HG02938 (cell line): Measurements from ENCODE around the gene HRH1.
"Not testable (repeated sequence)": the region's sequence is repeated elsewhere in the genome, so short reads cannot be mapped to it uniquely, and the experiment has no call there.

Experiments used
- ATAC-seq: cut with Tn5 transposase; IDR thresholded peaks from one replicate; pipeline ENCODE4 v1.9.1; 2021; ENCODE audit warnings: mild to moderate bottlenecking, moderate library complexity; ENCODE audit not compliant: unreplicated experiment

The HRH1 gene, protein sequence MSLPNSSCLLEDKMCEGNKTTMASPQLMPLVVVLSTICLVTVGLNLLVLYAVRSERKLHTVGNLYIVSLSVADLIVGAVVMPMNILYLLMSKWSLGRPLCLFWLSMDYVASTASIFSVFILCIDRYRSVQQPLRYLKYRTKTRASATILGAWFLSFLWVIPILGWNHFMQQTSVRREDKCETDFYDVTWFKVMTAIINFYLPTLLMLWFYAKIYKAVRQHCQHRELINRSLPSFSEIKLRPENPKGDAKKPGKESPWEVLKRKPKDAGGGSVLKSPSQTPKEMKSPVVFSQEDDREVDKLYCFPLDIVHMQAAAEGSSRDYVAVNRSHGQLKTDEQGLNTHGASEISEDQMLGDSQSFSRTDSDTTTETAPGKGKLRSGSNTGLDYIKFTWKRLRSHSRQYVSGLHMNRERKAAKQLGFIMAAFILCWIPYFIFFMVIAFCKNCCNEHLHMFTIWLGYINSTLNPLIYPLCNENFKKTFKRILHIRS

DNA sequence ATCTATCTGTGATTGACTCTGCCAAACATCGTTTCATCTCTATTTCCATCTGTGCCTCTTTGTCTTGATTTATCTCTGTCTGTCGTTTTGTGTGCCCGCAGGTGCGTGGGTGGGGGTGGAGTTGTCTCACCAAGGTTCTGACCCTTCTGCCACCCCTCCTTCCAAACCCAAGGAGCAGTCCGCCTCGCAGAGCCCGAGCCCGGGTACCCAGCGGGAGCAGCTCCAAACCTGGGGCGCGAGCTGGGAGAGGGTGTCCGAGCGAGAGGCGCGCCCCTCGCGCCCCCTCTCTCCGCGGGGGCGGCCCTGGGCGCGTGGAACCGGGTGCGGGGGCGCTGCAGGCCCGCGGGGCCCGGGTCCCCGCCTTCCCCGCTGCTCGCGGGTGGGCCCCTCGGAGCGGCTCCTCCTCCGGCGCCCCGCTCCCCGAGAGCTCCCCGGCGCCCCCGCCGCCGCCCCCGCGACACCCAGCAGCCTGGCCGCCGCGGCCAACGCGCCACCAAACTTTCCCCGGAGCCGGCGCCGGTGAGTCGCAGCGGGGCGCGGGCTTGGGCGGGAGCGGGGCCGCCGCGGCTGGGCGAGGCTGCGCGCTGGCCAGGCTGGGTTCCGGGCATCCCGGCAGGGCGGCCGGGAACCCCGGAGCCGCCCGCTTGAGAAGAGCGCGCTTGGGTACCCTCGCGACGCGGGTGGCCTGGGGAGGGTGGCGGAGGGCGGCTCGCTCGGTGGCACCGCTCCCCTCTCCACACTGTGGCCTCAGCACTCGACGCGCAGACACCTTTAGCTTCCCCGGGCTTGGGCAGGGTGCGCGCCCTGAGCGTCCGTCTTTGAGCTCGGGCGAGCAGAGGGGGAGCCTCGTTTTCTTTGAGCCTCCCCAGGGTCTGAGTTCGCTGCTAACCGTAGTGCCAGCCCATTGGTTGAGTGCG lies at the start of gene HRH1:
HRH1 (plus strand) TSS at position 458 of the 917 bp plus-strand sequence. CDS start 104,545 bp downstream, outside the sequence.
- ATAC-seq, result no peak

DNA sequence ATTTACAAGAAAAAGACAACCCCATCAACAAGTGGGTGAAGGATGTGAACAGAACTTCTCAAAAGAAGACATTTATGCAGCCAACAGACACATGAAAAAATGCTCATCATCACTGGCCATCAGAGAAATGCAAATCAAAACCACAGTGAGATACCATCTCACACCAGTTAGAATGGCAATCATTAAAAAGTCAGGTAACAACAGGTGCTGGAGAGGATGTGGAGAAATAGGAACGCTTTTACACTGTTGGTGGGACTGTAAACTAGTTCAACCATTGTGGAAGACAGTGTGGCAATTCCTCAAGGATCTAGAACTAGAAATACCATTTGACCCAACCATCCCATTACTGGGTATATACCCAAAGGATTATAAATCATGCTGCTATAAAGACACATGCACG lies 41.0 kb upstream of the HRH1 start:
- ATAC-seq, result not testable (repeated sequence)

DNA sequence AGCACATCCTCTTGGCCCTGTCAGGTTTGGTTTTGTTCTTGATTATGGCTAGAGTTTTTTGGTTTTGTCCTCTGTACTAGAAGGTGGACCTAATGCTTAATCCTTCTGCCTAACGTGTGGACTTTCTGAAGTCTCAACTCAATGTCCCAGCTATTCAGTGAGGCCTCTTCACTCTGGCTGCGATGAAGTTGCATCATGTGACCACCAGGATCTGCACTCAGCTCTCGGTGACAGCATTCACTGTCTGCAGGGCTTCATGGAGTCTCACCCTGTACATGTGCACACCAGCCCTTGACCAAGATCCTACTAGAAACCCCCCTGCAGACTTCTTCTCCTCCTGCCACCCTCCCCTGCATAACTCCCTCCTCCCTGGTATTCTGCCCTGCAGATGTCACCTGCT lies 38.7 kb upstream of the HRH1 start:
- no peak for ATAC-seq

DNA sequence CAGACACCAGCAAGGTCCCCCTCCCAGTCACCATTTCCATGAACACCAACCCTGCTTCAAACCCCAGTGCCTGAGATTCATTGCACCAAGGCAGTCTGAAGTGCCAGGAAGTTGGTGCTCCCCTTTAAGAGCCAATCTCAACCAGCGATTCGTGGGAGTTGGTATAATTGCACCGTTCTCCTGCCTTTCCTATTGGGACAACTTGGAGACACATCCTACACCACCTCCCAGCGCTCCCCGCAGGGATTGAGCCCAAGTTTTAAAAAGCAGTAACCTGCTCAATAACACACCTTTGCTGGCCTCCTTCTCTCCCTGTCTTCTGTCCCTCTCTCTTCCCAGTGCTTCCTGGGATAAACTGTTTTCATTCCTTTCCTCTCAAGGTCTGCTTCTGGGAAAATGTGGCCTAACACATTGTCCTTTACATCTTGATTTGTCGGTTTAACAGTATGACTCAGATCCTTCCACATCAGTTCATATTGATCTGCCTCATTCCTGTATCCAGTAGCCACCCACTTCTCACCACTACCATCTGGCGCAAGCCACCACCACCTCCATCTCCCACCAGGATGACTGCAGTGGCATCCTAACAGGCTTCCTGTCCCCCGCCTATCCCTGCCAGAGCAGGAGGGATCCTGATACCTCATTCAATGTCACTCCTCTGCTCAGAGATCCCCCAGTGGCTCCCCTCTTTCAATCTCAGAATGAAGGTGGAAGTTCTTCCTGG lies 37.8 kb upstream of the HRH1 start:
- ATAC-seq, result no peak

DNA sequence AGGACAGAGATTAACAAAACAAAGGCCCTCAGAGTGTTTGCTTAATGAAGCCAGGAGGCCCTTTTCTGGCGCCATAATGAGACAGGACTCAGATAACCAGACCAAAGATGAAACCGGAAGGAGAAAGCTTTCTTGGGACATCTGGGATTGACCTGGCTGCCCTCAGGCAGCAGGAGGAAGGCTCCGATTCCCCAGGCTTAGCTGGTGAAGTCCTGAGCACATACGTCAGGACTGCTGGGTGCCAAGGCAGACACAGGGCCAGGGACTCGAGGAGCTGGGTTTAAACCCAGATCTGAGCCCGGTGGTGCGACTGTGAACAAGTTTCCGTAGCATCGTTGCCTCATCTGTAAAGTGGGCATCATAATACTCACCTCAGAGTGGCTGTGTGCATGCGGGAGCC lies 36.7 kb upstream of the HRH1 start:
- ATAC-seq, result no peak

DNA sequence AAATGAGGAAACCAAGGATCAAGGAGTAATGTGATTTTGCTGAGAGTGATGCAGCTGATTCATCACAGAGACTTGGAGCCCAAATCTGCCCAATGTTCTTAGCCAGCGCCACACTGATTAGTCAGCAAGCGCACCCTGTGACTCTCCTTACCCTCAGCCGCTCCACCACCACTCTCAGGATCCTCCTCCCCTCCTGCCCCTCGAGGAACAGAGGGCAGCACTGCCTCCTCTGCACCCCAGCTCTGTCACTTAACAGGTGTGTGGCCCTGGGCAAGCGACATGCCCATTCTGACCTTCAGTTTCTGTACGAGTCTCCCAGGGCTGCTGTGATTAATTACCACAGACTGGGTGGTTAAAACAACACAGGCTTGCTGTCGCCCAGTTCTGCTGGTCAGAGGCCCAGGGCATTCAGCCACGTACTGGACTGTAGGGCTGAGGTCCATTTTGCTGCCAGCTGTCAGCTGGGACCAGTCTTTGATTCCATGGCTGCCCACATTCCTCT lies 36.1 kb upstream of the HRH1 start:
- no peak for ATAC-seq

DNA sequence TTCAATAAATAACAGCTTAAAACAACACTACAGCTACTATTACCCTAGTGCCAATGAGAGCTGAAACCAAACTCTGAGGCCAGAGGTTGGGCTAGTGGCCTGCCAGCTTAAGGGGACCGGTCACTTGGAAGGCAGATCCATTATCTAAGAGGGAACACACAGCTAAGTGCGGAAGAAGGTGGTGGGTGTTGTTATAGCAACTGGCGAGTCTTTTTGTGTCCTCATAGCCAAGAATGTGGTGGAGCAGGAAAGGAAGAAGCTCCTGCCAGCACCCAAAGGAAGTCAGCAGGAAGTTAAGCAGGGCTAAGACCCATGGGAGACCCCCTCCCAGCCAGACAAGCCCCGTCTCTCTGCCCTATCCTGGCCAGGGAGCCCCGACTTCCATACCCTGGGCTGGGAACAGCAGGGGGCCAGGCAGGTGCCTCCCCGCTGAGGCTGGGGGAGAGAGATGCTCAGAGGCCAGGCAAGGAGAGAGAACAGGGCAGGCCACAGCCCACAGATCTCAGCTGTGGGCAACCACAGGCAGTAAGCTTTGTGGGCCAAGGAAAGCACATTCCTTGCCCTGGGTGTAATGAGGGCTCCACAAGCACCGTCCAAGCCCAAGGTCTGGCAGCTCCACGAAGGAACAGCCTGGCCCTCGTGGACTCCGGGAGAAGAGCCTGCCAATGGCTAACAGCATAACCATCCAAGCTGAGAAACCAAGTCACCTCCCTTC lies 34.0 kb upstream of the HRH1 start:
- ATAC-seq, result no peak

DNA sequence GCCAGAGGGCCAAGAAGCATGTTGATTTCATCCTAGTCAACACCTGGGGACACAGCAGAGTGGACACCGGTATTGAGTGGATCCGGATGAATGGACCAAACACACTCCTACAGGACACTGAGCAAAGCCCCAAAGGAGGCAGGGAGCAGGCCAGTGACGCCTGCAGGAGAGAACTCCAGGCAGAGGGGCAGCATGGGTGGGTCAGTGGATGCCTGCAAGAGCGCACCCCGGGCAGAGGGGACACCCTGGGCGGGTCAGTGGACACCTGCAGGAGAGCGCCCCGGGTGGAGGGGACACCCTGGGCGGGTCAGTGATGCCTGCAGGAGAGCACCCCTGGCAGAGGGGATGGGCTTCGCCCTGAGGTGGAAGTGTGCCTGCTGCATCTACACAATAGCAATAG lies 27.6 kb upstream of the HRH1 start:
- no peak for ATAC-seq

DNA sequence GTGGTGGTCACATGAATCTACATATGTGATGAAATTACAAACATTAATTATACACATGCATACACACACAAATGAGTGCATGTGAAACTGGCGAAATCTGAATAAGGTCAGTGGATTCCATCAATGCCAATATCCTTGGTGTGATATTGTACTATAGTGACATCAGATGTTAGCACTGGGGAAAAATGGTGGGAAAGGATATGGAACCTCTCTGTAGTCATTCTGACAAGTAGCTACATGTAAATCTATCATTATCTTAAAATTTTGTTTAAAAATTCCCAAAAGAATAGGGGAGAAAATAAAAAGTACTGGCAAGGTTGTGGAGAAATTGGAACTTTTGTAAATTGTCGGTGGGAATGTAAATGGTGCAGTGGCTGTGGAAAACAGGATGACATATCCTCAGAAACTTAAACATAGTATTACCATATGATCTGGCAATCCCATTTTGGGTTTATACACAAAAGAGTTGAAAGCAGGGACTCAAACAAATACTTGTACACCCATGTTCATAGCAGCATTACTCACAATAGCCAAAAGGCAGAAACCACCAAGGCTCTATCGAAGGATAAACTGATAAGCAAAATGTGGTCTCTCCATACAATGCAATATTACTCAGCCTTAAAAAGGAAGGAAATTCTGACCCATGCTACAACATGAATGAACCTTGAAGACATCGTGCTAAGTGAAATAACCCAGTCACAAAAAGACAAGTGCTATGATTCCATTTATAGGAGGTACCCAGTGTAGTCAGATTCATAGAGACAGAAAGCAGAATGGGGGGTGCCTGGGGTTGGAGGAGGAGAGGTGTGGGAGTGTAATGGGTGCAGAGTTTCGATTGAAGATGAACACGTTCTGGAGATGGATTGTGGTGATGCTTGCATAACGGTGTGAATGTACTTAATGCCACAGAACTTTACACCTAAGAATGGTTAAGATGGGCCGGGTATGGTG lies 25.3 kb upstream of the HRH1 start:
- no peak for ATAC-seq

DNA sequence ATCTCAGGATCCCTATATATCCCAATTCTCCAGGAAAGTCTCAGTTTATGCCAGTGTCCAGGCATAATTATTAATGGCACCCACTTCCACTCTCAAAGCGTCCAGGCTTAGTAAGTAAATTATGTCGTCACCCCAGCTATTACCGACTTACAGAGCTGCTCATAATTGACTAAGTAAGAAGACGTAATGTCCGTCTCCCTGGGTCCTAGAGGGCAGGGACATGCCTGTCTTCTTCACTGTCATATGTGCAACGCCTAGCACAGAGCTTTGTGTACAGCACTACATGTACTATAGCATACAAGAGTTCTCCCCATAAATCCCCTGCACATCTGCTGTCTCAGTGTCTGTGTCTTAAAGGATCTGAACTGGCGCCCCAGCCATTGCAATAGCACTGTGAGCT lies 23.9 kb upstream of the HRH1 start:
- ATAC-seq, result no peak

DNA sequence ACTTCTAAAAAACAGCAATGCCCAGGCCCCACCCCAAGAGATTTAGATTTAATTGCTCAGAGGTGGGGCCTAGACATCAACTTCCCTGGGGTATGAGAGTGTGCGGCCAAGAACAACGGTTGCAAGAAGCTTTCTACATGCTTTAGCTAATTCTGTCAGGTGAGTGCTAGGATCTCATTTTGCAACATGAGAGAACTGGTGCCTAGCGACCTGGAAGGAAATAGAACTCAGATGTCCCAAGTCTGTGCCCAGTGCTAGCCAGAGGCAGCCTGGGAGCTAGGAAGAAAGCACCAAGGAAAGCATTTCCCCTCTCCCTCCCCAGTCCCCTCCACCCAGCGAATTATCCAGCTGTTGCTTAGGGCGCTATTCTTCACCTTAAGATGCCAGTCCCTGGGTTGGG lies 22.9 kb upstream of the HRH1 start:
- no peak for ATAC-seq

DNA sequence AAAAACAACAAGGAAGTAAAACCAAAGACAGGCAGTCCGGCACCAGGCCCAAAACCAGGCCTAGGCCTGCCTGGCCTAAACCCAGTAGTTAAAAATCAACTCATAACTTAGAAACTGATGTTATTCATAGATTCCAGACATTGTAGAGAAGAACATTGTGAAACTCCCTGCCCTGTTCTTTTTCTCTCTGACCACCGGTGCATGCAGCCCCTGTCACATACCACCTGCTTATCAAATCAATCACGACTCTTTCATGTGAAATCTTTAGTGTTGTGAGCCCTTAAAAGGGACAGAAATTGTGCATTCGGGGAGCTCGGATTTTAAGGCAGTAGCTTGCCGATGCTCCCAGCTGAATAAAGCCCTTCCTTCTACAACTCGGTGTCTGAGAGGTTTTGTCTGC lies 22.4 kb upstream of the HRH1 start:
- ATAC-seq, result not testable (repeated sequence)

DNA sequence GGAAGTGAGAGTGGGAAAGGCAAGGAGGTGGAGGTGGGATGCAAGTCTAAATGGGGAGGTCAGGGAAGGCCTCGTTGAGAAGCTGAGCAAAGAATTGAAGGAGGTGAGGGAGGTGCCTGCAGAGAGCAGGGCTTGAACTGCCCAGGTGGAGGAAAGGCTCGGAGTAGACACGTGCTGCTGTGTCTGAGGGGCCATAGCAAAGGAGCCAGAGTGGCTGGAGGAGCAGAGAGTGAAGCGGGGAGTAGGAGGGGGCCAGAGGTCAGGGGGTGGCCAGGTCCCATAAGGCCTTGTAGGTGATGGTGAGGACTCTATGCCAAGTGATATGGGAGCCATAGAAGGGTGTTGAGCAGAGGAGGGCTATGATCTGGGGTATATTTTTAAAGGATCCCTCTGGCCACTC lies 21.4 kb upstream of the HRH1 start:
- ATAC-seq, result no peak

DNA sequence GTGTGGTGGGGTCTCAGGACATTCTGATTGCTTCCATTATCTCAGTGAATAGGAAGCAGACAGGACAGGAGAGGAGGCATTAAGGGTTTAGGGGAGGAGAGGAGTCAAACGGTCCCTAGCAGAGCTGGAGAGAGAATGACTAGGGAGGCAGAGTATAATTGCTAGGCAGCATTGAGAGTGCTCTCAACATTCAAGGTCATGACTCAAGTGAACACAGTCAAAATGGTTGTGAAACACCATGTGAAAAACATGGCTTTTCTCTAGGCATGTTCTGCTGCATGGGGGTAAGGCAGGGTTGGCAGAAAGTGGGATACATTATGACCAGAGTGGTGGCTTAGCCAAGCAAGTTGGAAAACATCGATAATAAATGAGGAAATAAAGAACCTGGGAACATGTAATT lies 19.5 kb upstream of the HRH1 start:
- no peak for ATAC-seq

DNA sequence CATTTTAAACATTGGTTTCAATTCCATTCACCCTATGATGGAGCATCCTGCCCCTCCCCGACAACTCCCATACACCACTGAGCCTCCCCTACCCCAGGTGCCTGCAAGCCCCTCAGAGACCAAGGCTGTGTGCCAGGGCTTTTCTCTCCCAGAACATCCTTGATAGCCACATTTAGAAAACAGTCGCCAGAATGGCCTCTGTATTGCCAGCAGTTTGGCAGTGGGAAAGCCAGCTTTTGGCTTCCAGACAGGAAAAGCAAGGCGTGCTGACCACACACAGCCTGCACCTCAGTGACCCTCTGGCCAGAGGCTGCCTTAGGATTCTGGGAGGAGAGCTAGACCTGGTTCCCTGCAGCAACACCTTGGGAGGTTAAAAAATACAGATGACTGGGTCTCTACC lies 18.2 kb upstream of the HRH1 start:
- ATAC-seq, result no peak

DNA sequence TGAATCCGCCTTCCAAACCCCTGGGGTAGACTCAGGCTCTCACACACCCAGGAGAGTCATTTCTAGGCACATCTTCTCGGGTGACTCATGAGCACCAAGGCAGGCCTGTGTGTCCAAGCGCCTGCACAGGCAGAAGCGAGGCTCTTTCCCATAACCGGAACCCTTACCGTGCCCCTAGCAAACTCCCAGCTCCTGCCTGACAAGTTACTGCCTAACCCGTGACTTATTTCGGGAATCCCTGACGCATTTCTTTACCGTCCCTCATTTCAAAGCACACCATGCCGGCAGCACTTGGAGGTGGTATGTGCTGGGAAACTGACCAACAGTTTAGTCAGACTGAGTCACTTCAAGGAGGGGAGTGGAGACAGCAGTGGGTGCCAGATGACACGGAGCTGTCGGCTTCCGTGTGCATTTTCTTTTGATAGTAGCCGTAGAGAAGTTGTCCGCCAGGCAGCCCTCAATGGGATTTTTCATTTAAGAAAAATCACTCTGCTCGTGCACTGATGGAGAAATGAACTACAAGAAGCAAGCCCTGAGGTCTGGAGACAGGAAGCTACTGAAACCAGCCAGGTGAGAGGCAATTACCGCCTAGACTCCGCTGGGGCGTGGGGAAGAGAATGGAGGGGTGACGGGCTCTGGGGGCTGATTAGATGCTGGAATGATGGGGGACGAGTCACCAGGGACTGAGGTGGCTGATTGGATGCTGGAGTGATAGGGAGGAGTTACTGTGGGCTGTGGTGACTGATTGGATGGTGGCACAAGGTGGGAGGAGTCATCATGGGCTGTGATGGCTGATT lies 17.3 kb upstream of the HRH1 start:
- ATAC-seq, result no peak

DNA sequence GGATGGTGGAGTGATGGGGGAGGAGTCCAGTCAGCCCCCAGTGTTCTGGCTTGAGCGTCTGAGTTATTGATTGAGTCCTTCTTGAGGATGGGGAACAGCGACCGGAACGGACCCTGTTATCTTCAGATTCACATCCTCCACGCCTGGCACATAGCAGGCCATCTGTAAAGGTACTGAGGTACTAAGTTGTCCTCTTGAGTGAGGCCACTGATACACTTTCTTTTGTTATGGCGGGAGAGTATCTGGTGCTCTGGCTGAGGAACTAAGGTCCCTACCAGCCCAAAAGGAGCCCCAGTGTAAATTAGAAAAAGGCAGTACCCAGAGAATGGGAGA lies 16.7 kb upstream of the HRH1 start:
- ATAC-seq, result no peak

DNA sequence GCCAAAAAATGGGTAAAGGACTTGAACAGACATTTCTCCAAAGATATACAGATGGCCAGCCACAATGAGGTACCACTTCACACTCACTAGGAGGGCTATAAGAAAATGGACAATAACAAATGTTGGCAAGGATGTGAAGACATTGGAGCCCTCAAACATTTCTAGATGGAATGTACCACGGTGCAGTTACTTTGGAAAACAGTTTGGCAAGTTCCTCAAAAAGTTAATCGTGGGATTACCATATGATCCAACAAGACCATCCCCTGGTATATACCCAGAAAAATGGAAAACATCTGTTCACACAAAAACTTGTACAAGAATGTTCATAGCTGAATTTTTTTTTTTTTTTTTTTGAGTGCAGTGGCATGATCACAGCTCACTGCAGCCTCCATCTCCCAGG lies 15.9 kb upstream of the HRH1 start:
- ATAC-seq, result no peak
